Trophoblast cell (in vitro differentiated cells and primary cell): ENCODE results near the gene SRP9.

Source experiments
- DNase-seq, 2 donors: peaks; one replicate each; pipeline ENCODE4 v3.0.0-alpha.2; 2016
- H2AFZ ChIP-seq: 2 replicates; pipeline ENCODE4 v1.6.1; 2013; ENCODE audit warnings: low read length, moderate library complexity, mild to moderate bottlenecking; ENCODE audit not compliant: insufficient read depth, poor library complexity
- H2AK5ac ChIP-seq: 2 replicates; pipeline ENCODE4 v1.6.1; 2013; ENCODE audit warnings: mild to moderate bottlenecking, low read length
- H2BK120ac ChIP-seq: 2 replicates; pipeline ENCODE4 v1.6.1; 2013; ENCODE audit warnings: low read length, mild to moderate bottlenecking, moderate library complexity; ENCODE audit not compliant: insufficient read depth, poor library complexity
- H2BK12ac ChIP-seq: 2 replicates; pipeline ENCODE4 v1.6.1; 2013; ENCODE audit warnings: mild to moderate bottlenecking, low read length, moderate library complexity
- H2BK5ac ChIP-seq: 2 replicates; pipeline ENCODE4 v1.6.1; 2013; ENCODE audit warnings: low read length, low read depth, moderate library complexity, mild to moderate bottlenecking; ENCODE audit not compliant: poor library complexity
- H3K14ac ChIP-seq: 2 replicates; pipeline ENCODE4 v1.6.1; 2013; ENCODE audit warnings: mild to moderate bottlenecking, low read length
- H3K18ac ChIP-seq: 2 replicates; pipeline ENCODE4 v1.6.1; 2013; ENCODE audit warnings: mild to moderate bottlenecking, low read length
- H3K23ac ChIP-seq: 2 replicates; pipeline ENCODE4 v1.6.1; 2013; ENCODE audit warnings: low read length
- H3K27ac ChIP-seq: 2 replicates; pipeline ENCODE4 v1.5.1; 2013; ENCODE audit warnings: low read depth, mild to moderate bottlenecking, inconsistent platforms, low read length, moderate library complexity
- H3K27me3 ChIP-seq: 2 replicates; pipeline ENCODE4 v1.6.1; 2013; ENCODE audit warnings: inconsistent platforms, mild to moderate bottlenecking, low read length, moderate library complexity; ENCODE audit not compliant: insufficient read depth
- H3K36me3 ChIP-seq, 2 experiments: 1 replicate in 1 of 2; 2 replicates in 1 of 2; pipeline ENCODE4 v1.6.1; 2013; ENCODE audit warnings: low read length in 2 of 2, mild to moderate bottlenecking in 2 of 2, moderate library complexity in 1 of 2; ENCODE audit not compliant: insufficient read depth in 2 of 2, control insufficient read depth in 1 of 2
- H3K4ac ChIP-seq: 2 replicates; pipeline ENCODE4 v1.6.1; 2013; ENCODE audit warnings: low read depth, mild to moderate bottlenecking, low read length, moderate library complexity
- H3K4me1 ChIP-seq, 2 experiments: 1 replicate in 1 of 2; 2 replicates in 1 of 2; pipeline ENCODE4 v1.6.1; 2013; ENCODE audit warnings: low read length in 2 of 2, mild to moderate bottlenecking in 2 of 2, moderate library complexity in 1 of 2; ENCODE audit not compliant: insufficient read depth in 2 of 2, control insufficient read depth in 1 of 2
- H3K4me2 ChIP-seq: 2 replicates; pipeline ENCODE4 v1.6.1; 2013; ENCODE audit warnings: inconsistent platforms, mild to moderate bottlenecking, low read length, moderate library complexity
- H3K4me3 ChIP-seq: 2 replicates; pipeline ENCODE4 v1.5.1; 2013; ENCODE audit warnings: mild to moderate bottlenecking, low read depth, low read length, inconsistent platforms
- H3K79me1 ChIP-seq: one replicate; pipeline ENCODE4 v1.6.1; 2013; ENCODE audit warnings: low read length
- H3K79me2 ChIP-seq: 2 replicates; pipeline ENCODE4 v1.6.1; 2013; ENCODE audit warnings: low read length, mild to moderate bottlenecking; ENCODE audit not compliant: control insufficient read depth, insufficient read depth, poor library complexity
- H3K9ac ChIP-seq: 2 replicates; pipeline ENCODE4 v1.6.1; 2013; ENCODE audit warnings: mild to moderate bottlenecking, low read length
- H3K9me3 ChIP-seq: 2 replicates; pipeline ENCODE4 v1.6.1; 2013; ENCODE audit warnings: low read depth, mild to moderate bottlenecking, control low read depth, inconsistent platforms, low read length; ENCODE audit not compliant: insufficient read depth
- H4K12ac ChIP-seq: 2 replicates; pipeline ENCODE4 v1.6.1; 2013; ENCODE audit warnings: low read depth, mild to moderate bottlenecking, low read length, moderate library complexity
- H4K8ac ChIP-seq: 2 replicates; pipeline ENCODE4 v1.6.1; 2013; ENCODE audit warnings: low read depth, mild to moderate bottlenecking, low read length, moderate library complexity
- H4K91ac ChIP-seq: one replicate; pipeline ENCODE4 v1.6.1; 2013; ENCODE audit warnings: low read depth, mild to moderate bottlenecking, low read length, moderate library complexity
- WGBS: extraction: QIAGEN DNeasy Blood & Tissue Kit; methylation state at CpG from one replicate; pipeline ENCODE4 v1.1.7; 2013; ENCODE audit warnings: missing lambda C conversion rate; ENCODE audit not compliant: insufficient read length, insufficient coverage; ENCODE audit errors: extremely low coverage; 5-methylcytosine and 5-hydroxymethylcytosine counted together

SRP9 gene

DNA sequence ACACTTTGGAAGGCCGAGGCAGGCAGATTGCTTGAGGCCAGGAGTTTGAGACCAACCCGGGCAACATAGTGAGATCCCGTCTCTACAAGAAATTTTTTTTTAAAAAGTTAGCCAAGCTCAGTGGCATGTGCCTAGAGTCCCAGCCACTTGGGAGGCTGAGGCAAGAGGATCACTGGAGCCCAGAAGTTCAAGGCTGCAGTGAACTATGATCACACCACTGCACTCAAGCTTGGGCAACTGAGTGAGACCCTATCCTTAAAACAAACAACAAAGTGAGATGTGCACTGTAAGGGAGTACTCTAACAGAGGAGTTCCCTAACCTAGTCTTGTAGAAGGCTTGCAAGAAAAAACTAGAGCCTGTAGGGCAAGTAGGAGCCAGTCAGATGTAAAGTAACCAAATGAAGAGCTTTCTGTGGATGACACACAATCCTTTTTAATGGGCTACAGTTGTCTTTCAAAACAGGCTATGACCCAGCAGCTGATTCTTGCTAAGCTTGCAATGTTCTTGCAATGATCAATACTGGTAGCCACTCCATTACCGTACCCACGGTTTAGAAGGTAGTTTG is 38.0 kb upstream of the SRP9 start:
- Histone ChIP-seq H2BK120ac (no peak overlapping the region), H3K23ac (no peak overlapping the region), H3K9ac (no peak overlapping the region), H3K79me2 (no peaks in the 10 kb centered on the region), H2AK5ac (no peak overlapping the region), H3K27ac (no peak overlapping the region), H3K79me1 (no peaks in the 10 kb centered on the region), H3K14ac (no peak overlapping the region), H2BK12ac (no peak overlapping the region), H3K4me3 (no peak overlapping the region), H4K91ac (no peak overlapping the region), H3K9me3 (peaks cover 2% of the 10 kb centered on the region), H4K12ac (no peak overlapping the region), H4K8ac (no peak overlapping the region), H3K36me3 (no peaks in the 10 kb centered on the region), H3K4ac (no peak overlapping the region), H3K4me2 (no peak overlapping the region), H2AFZ (no peak overlapping the region), H3K4me1 (peaks cover 16 to 19% of the 10 kb centered on the region in 2 experiments), H3K18ac (no peak overlapping the region), H3K27me3 (no peaks in the 10 kb centered on the region), H2BK5ac (no peak overlapping the region)
- no CpG with 5 or more reads among the region's 5 CpGs for WGBS
- DNase-seq = no peak

DNA sequence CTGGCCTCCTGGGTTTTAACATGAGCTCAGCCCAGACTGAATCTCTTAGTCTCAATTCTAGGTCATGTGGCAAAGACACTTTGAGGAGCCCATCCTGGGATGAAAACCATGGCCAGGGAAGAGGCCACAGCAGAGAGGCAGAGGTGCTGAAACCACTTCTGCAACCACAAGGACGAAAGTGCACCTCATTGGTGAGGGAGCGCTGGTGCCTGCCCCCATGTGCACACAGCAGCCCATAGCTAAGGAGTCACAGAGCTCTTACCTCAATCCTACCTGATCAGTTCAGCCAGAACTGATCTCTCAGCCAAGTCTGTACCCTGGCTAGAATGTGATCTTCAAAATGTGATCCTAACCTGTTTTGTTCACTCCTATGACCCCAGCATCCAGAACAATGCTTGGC is 32.9 kb upstream of the SRP9 start:
- Histone ChIP-seq H3K4ac (no peak overlapping the region), H3K9ac (no peak overlapping the region), H3K4me3 (no peak overlapping the region), H3K4me1 (peaks cover 3 to 6% of the 10 kb centered on the region in 2 experiments), H2BK120ac (no peak overlapping the region), H3K14ac (no peak overlapping the region), H3K36me3 (no peaks in the 10 kb centered on the region), H2AK5ac (no peak overlapping the region), H4K8ac (no peak overlapping the region), H3K9me3 (no peaks in the 10 kb centered on the region), H2BK12ac (no peak overlapping the region), H3K79me2 (no peaks in the 10 kb centered on the region), H3K27ac (no peak overlapping the region), H4K12ac (no peak overlapping the region), H3K23ac (no peak overlapping the region), H2BK5ac (no peak overlapping the region), H3K79me1 (peaks cover 2% of the 10 kb centered on the region), H4K91ac (no peak overlapping the region), H2AFZ (no peak overlapping the region), H3K27me3 (no peaks in the 10 kb centered on the region), H3K18ac (no peak overlapping the region), H3K4me2 (no peak overlapping the region)
- DNase-seq = no peak
- WGBS = no CpG with 5 or more reads among the region's 2 CpGs

DNA sequence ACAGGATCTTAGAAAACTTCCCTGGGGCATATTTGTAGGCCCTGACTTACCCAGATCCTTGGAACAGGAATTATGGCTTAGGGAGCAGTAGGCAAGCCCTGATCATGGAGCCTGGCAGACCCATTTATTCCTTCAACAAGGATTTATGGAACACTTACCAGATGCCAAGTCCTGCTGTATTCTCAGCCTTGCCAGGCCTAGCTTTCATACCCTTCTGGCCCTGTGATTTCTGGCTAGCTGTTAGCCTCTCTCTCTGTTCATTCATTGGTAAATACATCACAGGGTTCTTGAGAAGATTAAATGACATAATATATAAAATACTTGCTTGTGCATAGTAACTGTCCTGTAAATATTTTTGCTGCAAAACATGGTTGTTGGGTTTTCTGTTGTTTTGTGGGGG is 32.4 kb upstream of the SRP9 start:
- H4K12ac ChIP-seq = no peak overlapping the region
- H3K18ac ChIP-seq = no peak overlapping the region
- H3K4me3 ChIP-seq = no peak overlapping the region
- peaks cover 2% of the 10 kb centered on the region for H3K79me1 ChIP-seq
- no peak overlapping the region for H4K8ac ChIP-seq
- H3K4me1 ChIP-seq = peaks cover 3 to 6% of the 10 kb centered on the region in 2 experiments
- no peak overlapping the region for H2BK5ac ChIP-seq
- H2AFZ ChIP-seq = no peak overlapping the region
- H3K27me3 ChIP-seq = no peaks in the 10 kb centered on the region
- H3K14ac ChIP-seq = no peak overlapping the region
- H3K36me3 ChIP-seq = no peaks in the 10 kb centered on the region
- H3K4me2 ChIP-seq = no peak overlapping the region
- no peak overlapping the region for H2AK5ac ChIP-seq
- no peaks in the 10 kb centered on the region for H3K9me3 ChIP-seq
- DNase-seq = no peak
- H2BK12ac ChIP-seq = no peak overlapping the region
- no peaks in the 10 kb centered on the region for H3K79me2 ChIP-seq
- H2BK120ac ChIP-seq = no peak overlapping the region
- no peak overlapping the region for H3K4ac ChIP-seq
- H4K91ac ChIP-seq = no peak overlapping the region
- H3K27ac ChIP-seq = no peak overlapping the region
- no peak overlapping the region for H3K9ac ChIP-seq
- no peak overlapping the region for H3K23ac ChIP-seq

DNA sequence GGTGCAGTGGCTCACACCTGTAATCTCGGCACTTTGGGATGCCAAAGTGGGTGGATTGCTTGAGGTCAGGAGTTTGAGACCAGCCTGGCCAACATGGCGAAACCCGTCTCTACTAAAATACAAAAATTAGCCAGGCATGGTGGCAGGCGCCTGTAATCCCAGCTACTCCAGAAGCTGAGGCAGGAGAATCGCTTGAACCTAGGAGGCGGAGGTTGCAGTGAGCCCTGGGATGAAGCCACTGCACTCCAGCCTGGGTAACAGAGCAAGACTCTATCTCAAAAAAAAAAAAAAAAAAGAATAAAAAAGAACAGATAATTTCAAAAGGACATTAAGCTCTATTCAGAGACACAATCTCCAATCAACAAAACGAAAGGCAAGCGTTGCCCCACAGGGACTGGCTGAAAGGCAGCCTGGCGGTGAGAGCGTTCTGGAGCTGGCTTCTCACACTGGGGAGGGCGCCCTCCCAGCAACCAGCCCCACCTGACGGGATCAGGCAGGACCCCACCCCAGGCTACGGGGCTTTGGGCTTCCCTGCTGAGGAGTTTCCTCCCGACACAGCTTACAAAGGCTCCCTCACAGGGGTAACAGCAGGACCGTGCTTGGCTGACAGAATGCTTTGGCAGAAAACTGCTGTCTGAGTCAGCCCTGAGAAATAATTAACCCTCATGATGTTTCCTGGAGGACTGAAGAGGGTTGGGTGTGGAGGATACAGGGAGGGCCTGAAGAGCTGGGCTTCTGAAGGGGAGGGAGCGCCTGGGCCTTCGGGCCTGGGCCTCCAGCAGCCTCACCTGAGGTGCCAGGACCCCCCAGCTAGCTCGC is 31.1 kb upstream of the SRP9 start:
- no peak for DNase-seq
- Histone ChIP-seq H3K9ac (no peak overlapping the region), H4K12ac (peak overlapping the region; percentile 28)

More for the DNA sequence above, 31.1 kb upstream of the SRP9 start:
- H3K27me3 ChIP-seq = no peaks in the 10 kb centered on the region
- peak overlapping the region; percentile 10 for H2BK120ac ChIP-seq
- no peaks in the 10 kb centered on the region for H3K9me3 ChIP-seq
- no peaks in the 10 kb centered on the region for H3K79me2 ChIP-seq
- H3K14ac ChIP-seq = peak overlapping the region; percentile 16
- peak overlapping the region; percentile 42 for H3K4me2 ChIP-seq
- no CpG with 5 or more reads among the region's 18 CpGs for WGBS
- no peak overlapping the region for H3K4ac ChIP-seq
- H2BK5ac ChIP-seq = no peak overlapping the region
- H3K27ac ChIP-seq = no peak overlapping the region
- H4K91ac ChIP-seq = no peak overlapping the region
- peaks cover 2% of the 10 kb centered on the region for H3K79me1 ChIP-seq
- H3K36me3 ChIP-seq = no peaks in the 10 kb centered on the region
- peaks cover 4 to 6% of the 10 kb centered on the region in 2 experiments for H3K4me1 ChIP-seq
- H2BK12ac ChIP-seq = peak overlapping the region; percentile 46
- H2AFZ ChIP-seq = no peak overlapping the region
- no peak overlapping the region for H2AK5ac ChIP-seq
- no peak overlapping the region for H3K23ac ChIP-seq
- no peak overlapping the region for H3K4me3 ChIP-seq
- H3K18ac ChIP-seq = peak overlapping the region; percentile 3
- peak overlapping the region; percentile 9 for H4K8ac ChIP-seq
